Suppressor macrophage (primary cell): ENCODE data around the gene SLCO4A1.

Experiments used
- DNase-seq, 4 experiments: peaks; one replicate each; pipeline ENCODE4 v3.0.0-alpha.2; 2020 to 2022

SLCO4A1 gene

GRCh38 chr20:62607366-62608217, 34.7 kb upstream of the SLCO4A1 start:
- DNase-seq = no peak

- DNase-seq = no peak
Measured at GRCh38 chr20:62608218-62608565, 34.1 kb upstream of the SLCO4A1 start.

GRCh38 chr20:62609279-62609720, 33.0 kb upstream of the SLCO4A1 start:
- DNase-seq = peak in 2 of 4 experiments; percentile 44 to 53

- DNase-seq = no peak
Measured at GRCh38 chr20:62609811-62610757, 32.2 kb upstream of the SLCO4A1 start.

- DNase-seq = no peak
Measured at GRCh38 chr20:62611012-62611411, 31.3 kb upstream of the SLCO4A1 start.

GRCh38 chr20:62611819-62612218, 30.5 kb upstream of the SLCO4A1 start:
- no peak for DNase-seq

- DNase-seq = no peak
Measured at GRCh38 chr20:62614085-62614960, 28.0 kb upstream of the SLCO4A1 start.

- no peak for DNase-seq
Measured at GRCh38 chr20:62614961-62615680, 27.2 kb upstream of the SLCO4A1 start.

- no peak for DNase-seq
Measured at GRCh38 chr20:62615750-62616251, 26.5 kb upstream of the SLCO4A1 start.

GRCh38 chr20:62616728-62617621, 25.3 kb upstream of the SLCO4A1 start:
- peak; percentile 80 to 91 (median 86) for DNase-seq

GRCh38 chr20:62617711-62618483, 24.4 kb upstream of the SLCO4A1 start:
- DNase-seq = peak; percentile 83 to 90 (median 90)

- DNase-seq = peak; percentile 50 to 69 (median 63)
Measured at GRCh38 chr20:62618611-62619529, 23.4 kb upstream of the SLCO4A1 start.

GRCh38 chr20:62620625-62621024, 21.7 kb upstream of the SLCO4A1 start:
- no peak for DNase-seq

GRCh38 chr20:62621251-62622110, 20.8 kb upstream of the SLCO4A1 start:
- DNase-seq = no peak

- DNase-seq = no peak
Measured at GRCh38 chr20:62622178-62622876, 20.0 kb upstream of the SLCO4A1 start.

GRCh38 chr20:62622877-62623487, 19.3 kb upstream of the SLCO4A1 start:
- DNase-seq = no peak
